Measurements from ENCODE around the gene COP1.

The COP1 gene

DNA sequence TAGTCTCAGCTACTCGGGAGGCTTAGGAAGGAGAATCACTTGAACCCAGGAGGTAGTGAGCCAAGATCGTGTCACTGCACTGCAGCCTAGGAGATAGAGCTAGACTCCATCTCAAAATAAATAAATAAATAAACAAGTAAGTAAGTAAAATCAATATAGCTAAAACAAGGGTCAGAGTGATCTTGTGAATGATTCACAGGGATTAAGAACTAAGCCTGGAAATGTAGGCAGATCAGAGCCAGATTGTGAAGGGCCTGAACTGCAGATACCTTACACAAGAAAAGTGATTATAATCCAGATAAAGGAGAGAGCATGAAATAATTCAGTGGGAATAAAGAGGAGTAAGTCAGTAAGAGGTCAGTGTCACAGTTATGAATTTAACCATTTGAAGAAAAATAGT, 41.5 kb downstream of the COP1 start:
- WGBS (ENCODE audit: extremely low coverage, insufficient coverage, low lambda C conversion rate), result no CpG with 5 or more reads among the region's 2 CpGs
- Histone ChIP-seq H2BK120ac (ENCODE audit: low read depth, low read length) (no peak overlapping the region), H3K23ac (ENCODE audit: low read length) (no peak overlapping the region), H3K79me1 (ENCODE audit: low read length) (peaks cover 4% of the 10 kb centered on the region), H3K4me2 (ENCODE audit: low read length) (no peak overlapping the region), H4K5ac (ENCODE audit: low read length) (no peak overlapping the region), H3K27me3 (ENCODE audit: insufficient read depth, low read length, poor library complexity) (no peaks in the 10 kb centered on the region), H3K4ac (ENCODE audit: low read depth, low read length) (no peak overlapping the region), H4K8ac (ENCODE audit: low read depth, low read length) (no peak overlapping the region), H3K27ac (ENCODE audit: low read depth, low read length) (no peak overlapping the region), H3K4me1 (ENCODE audit: control insufficient read depth, low read depth, low read length) (no peaks in the 10 kb centered on the region), H2AK5ac (ENCODE audit: low read length) (no peak overlapping the region), H2BK5ac (ENCODE audit: low read length) (no peak overlapping the region), H3K56ac (ENCODE audit: low read length) (no peak overlapping the region), H2BK15ac (replicated peaks; ENCODE audit: low read depth) (no peak overlapping the region), H3K79me2 (ENCODE audit: control insufficient read depth, insufficient read depth, low read length) (no peaks in the 10 kb centered on the region), H3K9ac (ENCODE audit: low read length) (no peak overlapping the region), H3K36me3 (ENCODE audit: control insufficient read depth, insufficient read depth, low read length) (no peaks in the 10 kb centered on the region), H3K4me3 (ENCODE audit: low read length) (no peak overlapping the region), H3K18ac (ENCODE audit: low read length) (no peak overlapping the region)
- no peak for DNase-seq

DNA sequence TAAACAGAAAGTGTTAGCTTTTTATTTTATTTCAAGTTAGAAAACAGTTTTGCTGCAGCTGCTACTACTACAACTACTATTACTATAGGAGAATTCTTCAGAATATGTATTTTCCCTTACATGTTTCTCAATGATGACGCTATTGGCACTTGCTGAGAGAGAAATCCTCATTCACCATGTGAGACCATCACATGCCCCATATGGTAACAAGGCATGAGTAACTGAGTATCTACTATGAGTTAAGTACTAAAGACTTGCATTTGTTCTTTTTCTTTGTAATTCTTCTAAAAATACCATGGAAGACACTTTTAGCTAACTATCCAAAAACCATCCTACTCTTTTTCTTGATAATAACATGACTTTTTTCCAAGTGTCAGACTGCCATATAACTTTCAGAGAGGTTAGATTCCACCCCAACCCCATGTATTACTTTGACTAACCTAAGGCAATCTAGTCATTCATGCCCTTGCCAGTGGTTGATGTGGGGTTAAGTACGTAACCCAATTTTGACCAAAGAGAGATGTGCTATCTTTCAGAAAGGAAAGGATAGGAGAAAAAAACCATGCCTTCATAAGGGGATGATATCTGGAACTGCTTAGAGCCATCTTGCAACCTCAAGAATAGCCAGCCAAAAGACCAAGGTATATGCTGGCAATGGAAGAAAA, 42.9 kb downstream of the COP1 start:
- Histone ChIP-seq H3K18ac (ENCODE audit: low read length) (no peak overlapping the region), H3K4me3 (ENCODE audit: low read length) (no peak overlapping the region)
- no CpG with 5 or more reads among the region's 2 CpGs for WGBS (ENCODE audit: extremely low coverage, insufficient coverage, low lambda C conversion rate)

DNA sequence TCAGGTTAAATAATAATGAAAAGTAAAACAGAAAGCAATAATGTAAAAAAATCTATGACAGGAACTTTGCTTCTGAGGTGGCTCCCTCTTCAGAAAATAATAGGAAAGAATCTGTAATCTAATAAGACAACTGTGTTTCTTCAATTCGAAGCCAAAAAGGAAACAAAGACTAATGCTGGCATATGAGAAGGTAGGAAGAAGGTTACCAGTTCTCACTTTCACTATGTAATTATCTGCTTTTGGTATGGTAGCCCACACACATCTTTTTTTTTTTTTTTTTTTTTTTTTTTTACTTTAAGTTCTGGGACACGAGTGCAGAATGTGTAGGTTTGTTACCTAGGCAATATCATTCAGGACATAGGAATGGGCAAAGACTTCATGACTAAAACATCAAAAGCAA, 47.1 kb downstream of the COP1 start:
- no peaks in the 10 kb centered on the region for H3K27me3 ChIP-seq (ENCODE audit: insufficient read depth, low read length, poor library complexity)

More for the DNA sequence above, 42.9 kb downstream of the COP1 start:
- Histone ChIP-seq H3K23ac (ENCODE audit: low read length) (no peak overlapping the region), H3K56ac (ENCODE audit: low read length) (no peak overlapping the region), H2AK5ac (ENCODE audit: low read length) (no peak overlapping the region), H3K36me3 (ENCODE audit: control insufficient read depth, insufficient read depth, low read length) (no peaks in the 10 kb centered on the region), H3K4me2 (ENCODE audit: low read length) (no peak overlapping the region), H3K4me1 (ENCODE audit: control insufficient read depth, low read depth, low read length) (no peaks in the 10 kb centered on the region), H2BK15ac (replicated peaks; ENCODE audit: low read depth) (no peak overlapping the region), H2BK120ac (ENCODE audit: low read depth, low read length) (no peak overlapping the region), H3K79me1 (ENCODE audit: low read length) (peaks cover 4% of the 10 kb centered on the region), H3K4ac (ENCODE audit: low read depth, low read length) (no peak overlapping the region), H3K79me2 (ENCODE audit: control insufficient read depth, insufficient read depth, low read length) (no peaks in the 10 kb centered on the region), H3K27ac (ENCODE audit: low read depth, low read length) (no peak overlapping the region), H3K9ac (ENCODE audit: low read length) (no peak overlapping the region), H3K27me3 (ENCODE audit: insufficient read depth, low read length, poor library complexity) (no peaks in the 10 kb centered on the region), H4K8ac (ENCODE audit: low read depth, low read length) (no peak overlapping the region), H4K5ac (ENCODE audit: low read length) (no peak overlapping the region), H2BK5ac (ENCODE audit: low read length) (no peak overlapping the region)
- no peak for DNase-seq

GRCh38 chr1:176157995-176158394, 49.1 kb downstream of the COP1 start:
- no peak overlapping the region for H3K4ac ChIP-seq (ENCODE audit: low read depth, low read length)
- no peaks in the 10 kb centered on the region for H3K27me3 ChIP-seq (ENCODE audit: insufficient read depth, low read length, poor library complexity)
- H3K36me3 ChIP-seq (ENCODE audit: control insufficient read depth, insufficient read depth, low read length), result no peaks in the 10 kb centered on the region
- H4K5ac ChIP-seq (ENCODE audit: low read length), result no peak overlapping the region
- no peak overlapping the region for H2AK5ac ChIP-seq (ENCODE audit: low read length)
- peaks cover 3% of the 10 kb centered on the region for H3K79me1 ChIP-seq (ENCODE audit: low read length)
- H3K56ac ChIP-seq (ENCODE audit: low read length), result no peak overlapping the region
- no peak overlapping the region for H3K27ac ChIP-seq (ENCODE audit: low read depth, low read length)
- H2BK120ac ChIP-seq (ENCODE audit: low read depth, low read length), result no peak overlapping the region
- no peak overlapping the region for H3K4me3 ChIP-seq (ENCODE audit: low read length)
- H3K9ac ChIP-seq (ENCODE audit: low read length), result no peak overlapping the region
- no peak overlapping the region for H3K23ac ChIP-seq (ENCODE audit: low read length)
- H3K18ac ChIP-seq (ENCODE audit: low read length), result no peak overlapping the region
- WGBS (ENCODE audit: extremely low coverage, insufficient coverage, low lambda C conversion rate), result no CpG with 5 or more reads among the region's 3 CpGs
- no peak overlapping the region for H3K4me2 ChIP-seq (ENCODE audit: low read length)
- H2BK5ac ChIP-seq (ENCODE audit: low read length), result no peak overlapping the region
- DNase-seq, result no peak
- peaks cover 3% of the 10 kb centered on the region for H3K79me2 ChIP-seq (ENCODE audit: control insufficient read depth, insufficient read depth, low read length)
- no peaks in the 10 kb centered on the region for H3K4me1 ChIP-seq (ENCODE audit: control insufficient read depth, low read depth, low read length)
- H4K8ac ChIP-seq (ENCODE audit: low read depth, low read length), result no peak overlapping the region
- no peak overlapping the region for H2BK15ac ChIP-seq (replicated peaks; ENCODE audit: low read depth)

More for the DNA sequence above, 47.1 kb downstream of the COP1 start:
- H3K4me2 ChIP-seq (ENCODE audit: low read length), result no peak overlapping the region
- H3K4me1 ChIP-seq (ENCODE audit: control insufficient read depth, low read depth, low read length), result no peaks in the 10 kb centered on the region
- no peak overlapping the region for H4K5ac ChIP-seq (ENCODE audit: low read length)
- no peak overlapping the region for H2AK5ac ChIP-seq (ENCODE audit: low read length)
- no peaks in the 10 kb centered on the region for H3K36me3 ChIP-seq (ENCODE audit: control insufficient read depth, insufficient read depth, low read length)
- DNase-seq, result no peak
- H2BK15ac ChIP-seq (replicated peaks; ENCODE audit: low read depth), result no peak overlapping the region
- no peak overlapping the region for H3K27ac ChIP-seq (ENCODE audit: low read depth, low read length)
- no peak overlapping the region for H2BK120ac ChIP-seq (ENCODE audit: low read depth, low read length)
- no peaks in the 10 kb centered on the region for H3K79me1 ChIP-seq (ENCODE audit: low read length)
- no peak overlapping the region for H4K8ac ChIP-seq (ENCODE audit: low read depth, low read length)
- no peak overlapping the region for H3K18ac ChIP-seq (ENCODE audit: low read length)
- no CpG with 5 or more reads among the region's 2 CpGs for WGBS (ENCODE audit: extremely low coverage, insufficient coverage, low lambda C conversion rate)
- no peak overlapping the region for H3K4me3 ChIP-seq (ENCODE audit: low read length)
- H3K79me2 ChIP-seq (ENCODE audit: control insufficient read depth, insufficient read depth, low read length), result peaks cover 3% of the 10 kb centered on the region
- H3K23ac ChIP-seq (ENCODE audit: low read length), result no peak overlapping the region
- H2BK5ac ChIP-seq (ENCODE audit: low read length), result no peak overlapping the region
- no peak overlapping the region for H3K4ac ChIP-seq (ENCODE audit: low read depth, low read length)
- H3K56ac ChIP-seq (ENCODE audit: low read length), result no peak overlapping the region
- no peak overlapping the region for H3K9ac ChIP-seq (ENCODE audit: low read length)

DNA sequence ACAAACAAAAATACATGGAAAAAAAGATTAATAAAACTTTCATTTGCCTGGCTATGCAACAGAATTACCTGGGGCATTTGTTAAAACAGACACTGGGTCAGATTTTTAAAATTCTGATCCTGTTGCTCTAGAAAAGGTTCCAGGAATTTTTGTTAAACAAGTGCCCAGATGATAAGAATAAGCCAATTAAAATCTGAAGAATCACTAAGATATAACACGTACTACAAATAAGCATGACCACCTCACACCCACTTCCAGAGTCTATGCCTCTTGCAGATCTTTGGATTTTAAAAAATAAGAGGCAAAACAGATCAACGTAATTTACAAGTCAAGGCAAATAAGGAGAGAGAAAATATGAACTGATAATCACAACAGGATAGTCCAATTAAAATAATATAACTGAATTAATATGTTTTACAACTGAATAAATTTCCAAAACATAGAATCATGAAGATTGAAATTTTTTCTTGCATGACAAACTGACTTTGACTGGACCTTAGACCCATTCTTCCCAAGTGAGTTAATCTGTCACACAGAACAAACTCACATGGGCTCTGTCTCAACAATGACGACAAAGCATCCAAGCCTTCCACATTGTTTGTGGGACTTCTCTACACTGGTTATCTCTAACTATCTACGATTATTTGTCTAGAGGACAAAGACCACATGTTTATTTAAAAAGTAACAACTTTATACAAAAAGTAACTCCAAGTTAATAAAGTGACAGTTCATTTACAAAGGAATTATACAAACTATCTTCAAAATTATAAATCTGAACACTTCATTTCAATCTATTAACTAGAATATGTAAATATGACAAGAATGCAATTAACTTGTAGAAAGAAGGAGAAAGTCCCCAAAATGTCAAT, 56.9 kb downstream of the COP1 start:
- H3K36me3 ChIP-seq (ENCODE audit: control insufficient read depth, insufficient read depth, low read length), result no peaks in the 10 kb centered on the region
- peaks cover 3% of the 10 kb centered on the region for H3K79me1 ChIP-seq (ENCODE audit: low read length)
- no peak overlapping the region for H3K27ac ChIP-seq (ENCODE audit: low read depth, low read length)
- no peak overlapping the region for H3K9ac ChIP-seq (ENCODE audit: low read length)
- DNase-seq, result peak; percentile 7
- no peak overlapping the region for H2AK5ac ChIP-seq (ENCODE audit: low read length)
- no peak overlapping the region for H4K8ac ChIP-seq (ENCODE audit: low read depth, low read length)
- no CpG with 5 or more reads among the region's 4 CpGs for WGBS (ENCODE audit: extremely low coverage, insufficient coverage, low lambda C conversion rate)
- no peak overlapping the region for H2BK120ac ChIP-seq (ENCODE audit: low read depth, low read length)
- H3K23ac ChIP-seq (ENCODE audit: low read length), result no peak overlapping the region
- no peak overlapping the region for H3K4me2 ChIP-seq (ENCODE audit: low read length)
- H3K4ac ChIP-seq (ENCODE audit: low read depth, low read length), result no peak overlapping the region
- H3K4me1 ChIP-seq (ENCODE audit: control insufficient read depth, low read depth, low read length), result no peaks in the 10 kb centered on the region
- no peak overlapping the region for H4K5ac ChIP-seq (ENCODE audit: low read length)
- H3K79me2 ChIP-seq (ENCODE audit: control insufficient read depth, insufficient read depth, low read length), result peaks cover 2% of the 10 kb centered on the region
- no peaks in the 10 kb centered on the region for H3K27me3 ChIP-seq (ENCODE audit: insufficient read depth, low read length, poor library complexity)
- no peak overlapping the region for H3K4me3 ChIP-seq (ENCODE audit: low read length)
- H2BK15ac ChIP-seq (replicated peaks; ENCODE audit: low read depth), result no peak overlapping the region
- no peak overlapping the region for H3K18ac ChIP-seq (ENCODE audit: low read length)
- no peak overlapping the region for H3K56ac ChIP-seq (ENCODE audit: low read length)
- no peak overlapping the region for H2BK5ac ChIP-seq (ENCODE audit: low read length)
